PFSK-1 (cell line): ENCODE measurements around the gene DIO1.

Experiments used
- FOXP2 ChIP-seq: optimal IDR thresholded peaks from 2 replicates; pipeline ENCODE3; 2011; ENCODE audit warnings: borderline replicate concordance, control low read depth, inconsistent platforms; ENCODE audit not compliant: insufficient read depth; ENCODE audit errors: extremely low read length, extremely low read depth
- POLR2AphosphoS5 ChIP-seq: IDR thresholded peaks from 2 replicates; pipeline ENCODE4 v1.6.1; 2012; ENCODE audit warnings: low read depth, mild to moderate bottlenecking, control low read depth, low read length, moderate library complexity
- REST ChIP-seq, 2 experiments: IDR thresholded peaks; 2 replicates each; pipeline versions ENCODE4 v1.6.1 to v1.8.0; 2011 to 2012; ENCODE audit warnings: low read depth in 2 of 2, low read length in 2 of 2, control low read depth in 1 of 2, inconsistent platforms in 1 of 2, mild to moderate bottlenecking in 1 of 2, moderate library complexity in 1 of 2; ENCODE audit not compliant: insufficient read depth in 1 of 2
- SIN3A ChIP-seq: IDR thresholded peaks from 2 replicates; pipeline ENCODE4 v1.6.1; 2012; ENCODE audit warnings: mild to moderate bottlenecking, low read length, moderate library complexity, borderline replicate concordance; ENCODE audit not compliant: insufficient read depth
- TAF1 ChIP-seq: IDR thresholded peaks from 2 replicates; pipeline ENCODE4 v1.6.1; 2012; ENCODE audit warnings: low read length, control low read depth, borderline replicate concordance; ENCODE audit not compliant: insufficient read depth

The DIO1 gene

GRCh38 chr1:53948291-53948690 lies 54.3 kb downstream of the DIO1 start:
- TF ChIP-seq SIN3A, result no peak
- no peak for TF ChIP-seq FOXP2
- TF ChIP-seq REST (IDR thresholded peaks at IDR 0.05; ENCODE audit: insufficient read depth in 1 of 2, low read depth in 2 of 2, low read length in 2 of 2), result no peak
- no peak for TF ChIP-seq POLR2AphosphoS5
- TF ChIP-seq TAF1, result no peak

GRCh38 chr1:53949023-53949990 lies 55.3 kb downstream of the DIO1 start:
- TF ChIP-seq POLR2AphosphoS5 (no peak), REST (IDR thresholded peaks at IDR 0.05; ENCODE audit: insufficient read depth in 1 of 2, low read depth in 2 of 2, low read length in 2 of 2) (no peak), TAF1 (no peak), SIN3A (no peak), FOXP2 (no peak)

GRCh38 chr1:53951697-53952096 lies 57.7 kb downstream of the DIO1 start:
- no peak for TF ChIP-seq FOXP2
- no peak for TF ChIP-seq REST (IDR thresholded peaks at IDR 0.05; ENCODE audit: insufficient read depth in 1 of 2, low read depth in 2 of 2, low read length in 2 of 2)
- TF ChIP-seq POLR2AphosphoS5, result no peak
- no peak for TF ChIP-seq SIN3A
- no peak for TF ChIP-seq TAF1

GRCh38 chr1:53954128-53954527 lies 60.1 kb downstream of the DIO1 start:
- TF ChIP-seq FOXP2, result no peak
- TF ChIP-seq TAF1, result no peak
- TF ChIP-seq POLR2AphosphoS5, result no peak
- no peak for TF ChIP-seq SIN3A
- no peak for TF ChIP-seq REST (IDR thresholded peaks at IDR 0.05; ENCODE audit: insufficient read depth in 1 of 2, low read depth in 2 of 2, low read length in 2 of 2)
